HG03442 (cell line): ENCODE data around the gene NEGR1.

Experiments used
- ATAC-seq: cut with Tn5 transposase; IDR thresholded peaks from one replicate; pipeline ENCODE4 v1.9.1; 2021; ENCODE audit warnings: mild to moderate bottlenecking, moderate library complexity; ENCODE audit not compliant: unreplicated experiment

Gene NEGR1

GRCh38 chr1:71587961-71588360, 694.4 kb downstream of the NEGR1 start:
- ATAC-seq, result no peak

- ATAC-seq, result no peak
Observed at GRCh38 chr1:71586030-71586429, 696.3 kb downstream of the NEGR1 start.

GRCh38 chr1:71583756-71584155, 698.6 kb downstream of the NEGR1 start:
- no peak for ATAC-seq

- ATAC-seq, result no peak
Observed at GRCh38 chr1:71582673-71583072, 699.7 kb downstream of the NEGR1 start.

- ATAC-seq, result no peak
Observed at GRCh38 chr1:71577451-71578131, 704.7 kb downstream of the NEGR1 start.

GRCh38 chr1:71572038-71572437, 710.3 kb downstream of the NEGR1 start:
- ATAC-seq, result no peak

GRCh38 chr1:71566413-71566812, 715.9 kb downstream of the NEGR1 start:
- no peak for ATAC-seq

GRCh38 chr1:71565831-71566230, 716.5 kb downstream of the NEGR1 start:
- ATAC-seq, result no peak

- no peak for ATAC-seq
Observed at GRCh38 chr1:71565262-71565661, 717.1 kb downstream of the NEGR1 start.

GRCh38 chr1:71562298-71562697, 720.0 kb downstream of the NEGR1 start:
- ATAC-seq, result no peak

- ATAC-seq, result no peak
Observed at GRCh38 chr1:71561729-71562128, 720.6 kb downstream of the NEGR1 start.

GRCh38 chr1:71561206-71561605, 721.1 kb downstream of the NEGR1 start:
- ATAC-seq, result no peak

- no peak for ATAC-seq
Observed at GRCh38 chr1:71559880-71560279, 722.5 kb downstream of the NEGR1 start.

GRCh38 chr1:71557138-71557537, 725.2 kb downstream of the NEGR1 start:
- ATAC-seq, result no peak

- ATAC-seq, result no peak
Observed at GRCh38 chr1:71548398-71548890, 733.9 kb downstream of the NEGR1 start.

- no peak for ATAC-seq
Observed at GRCh38 chr1:71542155-71542554, 740.2 kb downstream of the NEGR1 start.

GRCh38 chr1:71533950-71534349, 748.4 kb downstream of the NEGR1 start:
- ATAC-seq, result no peak

- no peak for ATAC-seq
Observed at GRCh38 chr1:71532343-71532742, 750.0 kb downstream of the NEGR1 start.

GRCh38 chr1:71526824-71527223, 755.5 kb downstream of the NEGR1 start:
- no peak for ATAC-seq

GRCh38 chr1:71522721-71523120, 759.6 kb downstream of the NEGR1 start:
- no peak for ATAC-seq

- peak; percentile 47 for ATAC-seq
Observed at GRCh38 chr1:71521655-71522264, 760.6 kb downstream of the NEGR1 start.

- no peak for ATAC-seq
Observed at GRCh38 chr1:71511505-71511904, 770.8 kb downstream of the NEGR1 start.

- ATAC-seq, result no peak
Observed at GRCh38 chr1:71510725-71511124, 771.6 kb downstream of the NEGR1 start.
